Stomach (tissue), 9 donors: ENCODE measurements around the gene KRT14. TPM values are rescaled to one million over a fixed set of nuclear protein-coding genes. Genes with fewer than 3 reads are reported as not detected.
A peak's percentile ranks its signal among the peaks of the same experiment; 100 is the strongest.
"Not testable (repeated sequence)": the region's sequence is repeated elsewhere in the genome, so short reads cannot be mapped to it uniquely, and the experiment has no call there.

ENCODE experiments used
- DNase-seq, 2 donors: peaks; one replicate each; pipeline versions ENCODE4 v3.0.0 to v3.0.0-alpha.2; 2013 to 2019
- H3K27ac ChIP-seq, 5 donors: fragments of 200-600 bp in 4 of 5; sonication (generic) in 4 of 5; one replicate each; pipeline ENCODE4 v1.5.1; 2013 to 2019; ENCODE audit warnings: mild to moderate bottlenecking in 1 of 5, moderate library complexity in 1 of 5
- H3K27me3 ChIP-seq, 3 donors: fragments of 200-600 bp; sonication (generic); one replicate each; pipeline ENCODE4 v1.5.1; 2017 to 2019; ENCODE audit warnings: mixed run types in 1 of 3
- H3K36me3 ChIP-seq, 4 donors: fragments of 200-600 bp; sonication (generic); 1 replicate in 3 of 4; 2 replicates in 1 of 4; pipeline ENCODE4 v1.5.1; 2016 to 2019
- H3K4me1 ChIP-seq, 4 donors: fragments of 200-600 bp; sonication (generic); one replicate each; pipeline ENCODE4 v1.5.1; 2016 to 2019
- H3K4me3 ChIP-seq, 4 donors: fragments of 200-600 bp; sonication (generic) in 3 of 4; one replicate each; pipeline ENCODE4 v1.5.1; 2016 to 2019; ENCODE audit warnings: mild to moderate bottlenecking in 1 of 4
- H3K9me3 ChIP-seq, 4 donors: fragments of 200-600 bp; sonication (generic); one replicate each; pipeline ENCODE4 v1.5.1; 2016 to 2019
- CTCF ChIP-seq, 7 experiments: fragments of 450-650 bp in 4 of 7; fragments of 200-600 bp in 3 of 7; sonication (generic) in 3 of 7; IDR thresholded peaks; one replicate each; pipeline ENCODE4 v1.5.1; 2016 to 2019; ENCODE audit warnings: antibody characterized with exemption in 7 of 7, control low read depth in 2 of 7, mild to moderate bottlenecking in 1 of 7
- EP300 ChIP-seq: sonication (generic); formaldehyde crosslinking; IDR thresholded peaks from one replicate; pipeline ENCODE4 v1.6.1; 2017; ENCODE audit warnings: antibody characterized with exemption
- POLR2A ChIP-seq, 4 donors: fragments of 450-650 bp; IDR thresholded peaks; one replicate each; pipeline ENCODE4 v1.6.1; 2016; ENCODE audit warnings: antibody characterized with exemption in 4 of 4, control low read depth in 2 of 4, mild to moderate bottlenecking in 1 of 4, moderate library complexity in 1 of 4
- POLR2AphosphoS5 ChIP-seq, 3 donors: sonication (generic); formaldehyde crosslinking; IDR thresholded peaks; one replicate each; pipeline ENCODE4 v1.6.1; 2016; ENCODE audit warnings: antibody characterized with exemption in 3 of 3
- WGBS, 5 donors: extraction: QIAGEN DNeasy Blood & Tissue Kit in 3 of 5; methylation state at CpG; one replicate each; pipeline versions ENCODE4 v1.1.5 to v1.1.7; 2013 to 2018; 5-methylcytosine and 5-hydroxymethylcytosine counted together
- intact Hi-C: fragments of 100-400 bp; cut with DNase I; formaldehyde crosslinking; loops from one replicate; pipeline ENCODE4 v1.15.1; 2023; ENCODE audit warnings: low total_unique reads
- polyA plus RNA-seq, 3 donors: library from polyadenylated mRNA; stranded (reverse); fragments of 200-250 nt; gene quantifications; one replicate each; pipeline ENCODE4 v1.2.3, GENCODE V29; 2013
- total RNA-seq, 5 donors: library from RNA; depleted of rRNA; stranded (reverse); fragments of >200 nt; gene quantifications; one replicate each; pipeline versions ENCODE4 v1.1.0 to v1.2.3, GENCODE V29; 2014 to 2016
- donor health status: healthy with polysubstance abuse.
- donor health status: Bipolar disorder and iron deficiency.
- donor health status: healthy.

The KRT14 gene
- total and polyA plus RNA-seq, 8 donors: 1.3 to 164 (median 2.4) TPM; not detected in 5

- TF ChIP-seq POLR2AphosphoS5 (IDR thresholded peaks at IDR 0.05): no peak
- TF ChIP-seq CTCF (IDR thresholded peaks at IDR 0.05): no peak
- TF ChIP-seq EP300: no peak
- TF ChIP-seq POLR2A (IDR thresholded peaks at IDR 0.05): no peak
- no peak for DNase-seq
- Histone ChIP-seq H3K36me3 (no peaks in the 10 kb centered on the region), H3K4me1 (no peaks in the 10 kb centered on the region), H3K27ac (no peak overlapping the region), H3K9me3 (no peaks in the 10 kb centered on the region), H3K4me3 (no peak overlapping the region), H3K27me3 (peaks cover 0 to 64% (median 6%) of the 10 kb centered on the region in 3 donors)
- intact Hi-C loops: no loop called here
- WGBS, 5 donors: 48 to 63% (median 53%) methylated on average over 9 to 11 of the region's 11 CpGs
These were observed 31.0 kb upstream of the KRT14 start for GRCh38 chr17:41617698-41618097.

- TF ChIP-seq CTCF (IDR thresholded peaks at IDR 0.05) (no peak), POLR2AphosphoS5 (IDR thresholded peaks at IDR 0.05) (no peak), POLR2A (IDR thresholded peaks at IDR 0.05) (no peak), EP300 (no peak)
- intact Hi-C loops: no loop called here
- DNase-seq: no peak
- Histone ChIP-seq H3K4me1 (no peaks in the 10 kb centered on the region), H3K9me3 (no peaks in the 10 kb centered on the region), H3K27me3 (peaks cover 0 to 68% (median 6%) of the 10 kb centered on the region in 3 donors), H3K36me3 (no peaks in the 10 kb centered on the region), H3K27ac (no peak overlapping the region), H3K4me3 (no peak overlapping the region)
- WGBS, 5 donors: 61 to 97% (median 86%) methylated on average over 2 to 3 of the region's 3 CpGs
These were observed 30.4 kb upstream of the KRT14 start for GRCh38 chr17:41617136-41617535.

- DNase-seq, intact Hi-C loops: not testable (repeated sequence)
- 76 to 82% (median 81%) methylated on average over 1 to 4 of the region's 4 CpGs for WGBS, 5 donors
These were observed 29.8 kb upstream of the KRT14 start for GRCh38 chr17:41616486-41616885.

GRCh38 chr17:41615454-41615853 is 28.8 kb upstream of the KRT14 start:
- 24 to 44% (median 37%) methylated on average over 6 to 7 of the region's 7 CpGs for WGBS, 5 donors
- TF ChIP-seq POLR2A (IDR thresholded peaks at IDR 0.05) (no peak), POLR2AphosphoS5 (IDR thresholded peaks at IDR 0.05) (no peak), EP300 (no peak), CTCF (IDR thresholded peaks at IDR 0.05) (no peak)
- Histone ChIP-seq H3K27ac (no peak overlapping the region), H3K9me3 (no peaks in the 10 kb centered on the region), H3K4me1 (no peaks in the 10 kb centered on the region), H3K4me3 (no peak overlapping the region), H3K36me3 (no peaks in the 10 kb centered on the region), H3K27me3 (peaks cover 0 to 82% (median 6%) of the 10 kb centered on the region in 3 donors)
- DNase-seq: peak in 1 of 2 donors; percentile 52
- intact Hi-C loops: no loop called here

More at GRCh38 chr17:41616486-41616885, 29.8 kb upstream of the KRT14 start:
- not testable (repeated sequence) for H3K9me3 ChIP-seq, H3K27ac ChIP-seq, H3K4me3 ChIP-seq, H3K4me1 ChIP-seq, H3K36me3 ChIP-seq
- H3K27me3 ChIP-seq: peaks cover 0 to 72% (median 6%) of the 10 kb centered on the region in 3 donors

- H3K4me1 ChIP-seq, H3K9me3 ChIP-seq, DNase-seq, H3K27ac ChIP-seq, H3K36me3 ChIP-seq, intact Hi-C loops, H3K4me3 ChIP-seq: not testable (repeated sequence)
- peaks cover 0 to 89% (median 6%) of the 10 kb centered on the region in 3 donors for H3K27me3 ChIP-seq
- 48 to 61% (median 58%) methylated on average over 9 of the region's 9 CpGs for WGBS, 5 donors
These were observed 28.1 kb upstream of the KRT14 start for GRCh38 chr17:41614767-41615166.
